Thoracic aorta endothelial cell (primary cell): ENCODE data around the gene ROPN1. TPM values are rescaled to one million over a fixed set of nuclear protein-coding genes. Genes with fewer than 3 reads are reported as not detected.

Source experiments
- total RNA-seq: library from RNA; depleted of rRNA; stranded (reverse); fragments of >200 nt; gene quantifications from 2 replicates; pipeline ENCODE4 v1.2.3, GENCODE V29; 2012

Gene ROPN1
- total RNA-seq = not detected in 2 replicates

GRCh38 chr3:123991730-123992588 is at the start of gene ROPN1:
TSS of gene ROPN1 (minus strand) at chr3:123992124. CDS start at chr3:123980481, 11,643 bp downstream.

DNA sequence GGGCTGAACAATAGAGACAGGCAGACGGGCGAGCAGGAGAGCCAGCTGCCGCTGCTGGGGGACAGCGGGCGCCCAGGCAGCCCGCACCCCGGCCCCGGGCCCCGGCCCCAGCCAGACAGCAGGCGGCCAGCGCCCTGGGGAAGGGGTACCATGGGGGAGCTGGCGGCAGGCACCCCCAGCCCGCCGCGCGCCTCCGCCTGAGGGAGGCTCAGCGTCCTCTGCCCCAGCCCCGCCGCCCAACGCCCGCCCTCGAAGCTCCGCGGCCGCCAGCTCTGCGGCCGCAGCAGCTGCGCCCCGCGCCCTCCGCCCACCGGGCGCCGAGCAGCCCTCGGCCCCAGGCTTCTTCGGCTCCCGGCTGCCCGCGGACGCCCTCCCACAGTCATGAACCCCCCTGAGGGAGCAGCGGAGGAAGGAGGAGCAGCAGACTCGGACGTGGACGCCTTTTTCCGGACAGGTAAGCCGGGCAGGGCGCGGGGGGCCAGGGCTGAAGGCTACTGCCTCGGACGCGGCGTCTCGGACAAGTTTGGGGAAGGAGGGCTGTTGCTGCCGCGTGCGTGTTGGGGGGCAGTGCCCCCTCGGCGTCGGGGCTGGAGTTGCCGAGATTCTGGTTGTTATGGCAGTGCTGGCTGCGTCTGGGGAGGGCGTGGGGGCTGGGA is 41.6 kb upstream of the ROPN1 start, which contains the start of gene KALRN:
KALRN (plus strand) TSS at position 10 of the 656 bp plus-strand sequence.

DNA sequence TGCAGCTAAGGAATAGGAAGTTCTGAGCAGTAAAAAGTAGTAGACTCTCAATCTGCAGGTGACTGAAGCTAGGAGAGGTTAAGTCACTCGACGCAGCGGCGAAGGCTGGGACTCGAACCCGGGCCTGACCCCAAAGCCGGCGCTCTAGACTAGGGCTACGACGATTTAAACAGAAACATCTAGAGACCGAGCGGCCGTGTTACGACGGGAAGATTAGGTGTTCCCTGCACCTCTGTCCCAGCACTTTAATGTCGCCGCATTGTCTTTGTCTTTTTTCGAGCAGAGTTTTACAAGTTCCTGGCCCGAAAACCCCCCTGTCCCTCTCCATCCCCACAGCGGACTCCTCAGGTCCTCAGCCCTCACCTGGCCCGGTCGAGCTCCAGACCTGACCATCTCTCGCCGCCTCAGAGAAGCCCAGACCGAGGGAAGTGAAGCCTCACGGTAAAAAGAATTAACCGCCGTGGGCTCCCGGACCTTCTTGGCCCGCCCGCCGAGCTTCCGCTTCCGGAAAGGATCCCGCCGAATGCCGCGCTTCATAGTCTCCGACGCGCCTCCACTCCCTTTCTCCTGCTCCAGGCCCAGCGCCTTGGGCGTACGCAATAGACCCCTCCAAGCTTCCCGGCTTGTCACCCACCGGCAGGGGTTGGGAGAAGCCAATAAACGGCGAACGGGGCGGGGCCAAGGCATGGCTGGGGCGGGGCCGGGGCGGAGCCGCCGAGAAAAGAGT is 31.0 kb downstream of the ROPN1 start, which contains the start of gene CCDC14:
CCDC14 (minus strand) TSS at position 449 of the 727 bp plus-strand sequence; CDS start at position 393, 56 bp downstream.

Other genes starting within 250 kb of the ROPN1 start
- 17.8 and 41.6 TPM in 2 replicates for gene MYLK, start 107.8 kb downstream of the ROPN1 start, total RNA-seq
- gene CCDC14, start 30.9 kb downstream of the ROPN1 start, total RNA-seq = 60.2 and 62.8 TPM in 2 replicates
- gene KALRN, start 41.2 kb upstream of the ROPN1 start, total RNA-seq = 13.3 and 14.6 TPM in 2 replicates